IMR-90 (cell line): ENCODE measurements around the gene GGTA1. TPM values are rescaled to one million over a fixed set of nuclear protein-coding genes. Genes with fewer than 3 reads are reported as not detected.

Source experiments
- ATAC-seq: fragments of 200-7000 bp; cut with Tn5 transposase; 2 replicates; pipeline ENCODE4 v1.9.1; 2020; ENCODE audit warnings: low read depth, mild to moderate bottlenecking, moderate library complexity
- BruUV-seq: library from RNA; stranded (reverse); fragments of 400-500 nt; replicated peaks from 2 replicates; lab custom pipeline; 2021; lab: Mats Ljungman, UMichigan
- CTCF ChIA-PET: fragments of 300-600 bp; formaldehyde crosslinking; extraction: SDS; loops from one replicate; lab custom pipeline; 2021; ENCODE audit warnings: antibody characterized with exemption; lab: Yijun Ruan, JAX
- POLR2A ChIA-PET: fragments of 300-600 bp; sonication (Branson Sonifier 250); formaldehyde crosslinking; loops from one replicate; lab custom pipeline; 2022; ENCODE audit warnings: antibody characterized with exemption; ENCODE audit not compliant: unreplicated experiment; lab: Charles Lee
- DNase-seq: peaks from one replicate; pipeline ENCODE4 v3.0.0; 2013
- H2AFZ ChIP-seq: replicated peaks from 2 replicates; pipeline ENCODE3; 2013; ENCODE audit warnings: low read length, mild to moderate bottlenecking; ENCODE audit not compliant: poor library complexity
- H2AK5ac ChIP-seq: 2 replicates; pipeline ENCODE4 v1.6.1; 2013; ENCODE audit warnings: low read depth, low read length, inconsistent platforms
- H2AK9ac ChIP-seq: replicated peaks from 2 replicates; pipeline ENCODE3; 2013; ENCODE audit warnings: mild to moderate bottlenecking, low read depth, low read length, moderate library complexity; ENCODE audit not compliant: poor library complexity
- H2BK120ac ChIP-seq: 2 replicates; pipeline ENCODE4 v1.6.1; 2013; ENCODE audit warnings: low read depth, low read length, inconsistent platforms
- H2BK15ac ChIP-seq: 3 replicates; pipeline ENCODE4 v1.6.1; 2013; ENCODE audit warnings: low read depth, low read length, inconsistent platforms
- H2BK20ac ChIP-seq: 2 replicates; pipeline ENCODE4 v1.6.1; 2013; ENCODE audit warnings: low read depth, mild to moderate bottlenecking, inconsistent platforms, low read length, moderate library complexity
- H2BK5ac ChIP-seq: 2 replicates; pipeline ENCODE4 v1.6.1; 2013; ENCODE audit warnings: mild to moderate bottlenecking, low read depth, low read length, inconsistent platforms; ENCODE audit not compliant: poor library complexity, severe bottlenecking
- H3K14ac ChIP-seq: replicated peaks from 2 replicates; pipeline ENCODE4 v1.6.1; 2013; ENCODE audit warnings: low read depth, low read length, inconsistent platforms
- H3K18ac ChIP-seq: 2 replicates; pipeline ENCODE4 v1.6.1; 2013; ENCODE audit warnings: low read depth, low read length, control low read depth
- H3K23ac ChIP-seq: 2 replicates; pipeline ENCODE4 v1.6.1; 2013; ENCODE audit warnings: low read depth, low read length, inconsistent platforms
- H3K27ac ChIP-seq: 2 replicates; pipeline ENCODE4 v1.5.1; 2013; ENCODE audit warnings: mild to moderate bottlenecking, control low read depth, low read length; ENCODE audit not compliant: insufficient read depth
- H3K27me3 ChIP-seq: 2 replicates; pipeline ENCODE4 v1.6.1; 2013; ENCODE audit warnings: low read length; ENCODE audit not compliant: control insufficient read depth, insufficient read depth
- H3K36me3 ChIP-seq: 2 replicates; pipeline ENCODE4 v1.6.1; 2013; ENCODE audit warnings: low read length, mixed read lengths; ENCODE audit not compliant: control insufficient read depth, insufficient read depth
- H3K4ac ChIP-seq: 2 replicates; pipeline ENCODE4 v1.6.1; 2013; ENCODE audit warnings: low read depth, low read length, inconsistent platforms
- H3K4me1 ChIP-seq: 2 replicates; pipeline ENCODE4 v1.6.1; 2013; ENCODE audit warnings: low read length, mixed read lengths; ENCODE audit not compliant: control insufficient read depth, insufficient read depth
- H3K4me2 ChIP-seq: 2 replicates; pipeline ENCODE4 v1.6.1; 2013; ENCODE audit warnings: low read depth, mild to moderate bottlenecking, control low read depth, low read length, moderate library complexity
- H3K4me3 ChIP-seq: 2 replicates; pipeline ENCODE4 v1.5.1; 2013; ENCODE audit warnings: low read depth, mild to moderate bottlenecking, control low read depth, low read length, moderate library complexity; ENCODE audit not compliant: insufficient read depth
- H3K56ac ChIP-seq: 2 replicates; pipeline ENCODE4 v1.6.1; 2013; ENCODE audit warnings: low read length, inconsistent platforms; ENCODE audit not compliant: insufficient read depth; ENCODE audit errors: extremely low read depth
- H3K79me1 ChIP-seq, 2 experiments: 2 replicates each; pipeline ENCODE4 v1.6.1; 2013; ENCODE audit warnings: low read length in 2 of 2, inconsistent platforms in 1 of 2, low read depth in 1 of 2
- H3K9ac ChIP-seq: 2 replicates; pipeline ENCODE4 v1.6.1; 2013; ENCODE audit warnings: low read depth, low read length, control low read depth
- H3K9me1 ChIP-seq: 2 replicates; pipeline ENCODE4 v1.6.1; 2013; ENCODE audit warnings: low read length, inconsistent platforms; ENCODE audit not compliant: insufficient read depth
- H3K9me3 ChIP-seq: 2 replicates; pipeline ENCODE4 v1.6.1; 2013; ENCODE audit warnings: low read length; ENCODE audit not compliant: control insufficient read depth, insufficient read depth
- H4K20me1 ChIP-seq: 2 replicates; pipeline ENCODE4 v1.6.1; 2013; ENCODE audit warnings: low read length, inconsistent platforms; ENCODE audit not compliant: insufficient read depth
- H4K5ac ChIP-seq: 2 replicates; pipeline ENCODE4 v1.6.1; 2013; ENCODE audit warnings: mild to moderate bottlenecking, low read depth, low read length, control low read depth
- H4K8ac ChIP-seq, 2 experiments: 2 replicates each; pipeline ENCODE4 v1.6.1; 2013; ENCODE audit warnings: low read depth in 2 of 2, low read length in 2 of 2, control low read depth in 1 of 2, inconsistent platforms in 1 of 2
- H4K91ac ChIP-seq: 2 replicates; pipeline ENCODE4 v1.6.1; 2013; ENCODE audit warnings: low read depth, low read length, inconsistent platforms; ENCODE audit not compliant: insufficient read depth
- BHLHE40 ChIP-seq: fragments of 150-350 bp; IDR thresholded peaks from 2 replicates; pipeline ENCODE4 v1.6.1; 2016; ENCODE audit warnings: mild to moderate bottlenecking, low read depth, low read length
- CEBPB ChIP-seq: IDR thresholded peaks from 2 replicates; pipeline ENCODE4 v1.6.1; 2012; ENCODE audit warnings: low read depth, low read length, improper control_type of control experiment
- FOS ChIP-seq: fragments of 150-350 bp; IDR thresholded peaks from 2 replicates; pipeline ENCODE4 v1.6.1; 2016; ENCODE audit warnings: low read depth, low read length
- MXI1 ChIP-seq: IDR thresholded peaks from 2 replicates; pipeline ENCODE4 v1.6.1; 2012; ENCODE audit warnings: low read depth, mild to moderate bottlenecking, low read length, moderate library complexity, borderline replicate concordance
- dilution Hi-C: fragments of 300-500 bp; cut with HindIII; formaldehyde crosslinking; loops from one replicate; pipeline ENCODE4 v1.14.3; 2018; ENCODE audit warnings: low sequenced_read_pairs; ENCODE audit not compliant: unreplicated experiment
- in situ Hi-C: fragments of 300-500 bp; cut with MboI; formaldehyde crosslinking; loops from 3 replicates; pipeline ENCODE4 v1.14.3; 2019; ENCODE audit warnings: low sequenced_read_pairs, inconsistent platforms, mixed read lengths
- intact Hi-C: fragments of 100-400 bp; cut with micrococcal nuclease; formaldehyde crosslinking; loops from 2 replicates; pipeline ENCODE4 v1.10.0; 2022
- polyA plus RNA-seq, 3 experiments: library from polyadenylated mRNA; depleted of rRNA; stranded (reverse); fragments of >200 nt; gene quantifications; 2 replicates each; pipeline ENCODE4 v1.2.3, GENCODE V29; 2012; ENCODE audit warnings: low replicate concordance in 1 of 3
- total RNA-seq: library from RNA; depleted of rRNA; stranded (reverse); fragments of >200 nt; gene quantifications from 2 replicates; pipeline ENCODE4 v1.2.3, GENCODE V29; 2012
- TF ChIP-seq, protein P1 (sequence below): fragments of 150-350 bp; IDR thresholded peaks from 2 replicates; pipeline ENCODE4 v1.6.1; 2016; ENCODE audit warnings: low read depth, mild to moderate bottlenecking, low read length, moderate library complexity, borderline replicate concordance

Gene GGTA1
- total and polyA plus RNA-seq, 2 of the 4 experiments (the other 2 are of a cell fraction) = not detected

- H2BK20ac ChIP-seq = no peak overlapping the region
- no peak overlapping the region for H3K9ac ChIP-seq
- H4K20me1 ChIP-seq = no peaks in the 10 kb centered on the region
- no peak overlapping the region for H3K18ac ChIP-seq
- H3K4me3 ChIP-seq = no peak overlapping the region
- ATAC-seq (peak; percentile 90), DNase-seq (peak; percentile 84)
- H3K14ac ChIP-seq = no peak overlapping the region
- POLR2A ChIA-PET = no interaction called here
- no peaks in the 10 kb centered on the region for H3K9me1 ChIP-seq
- H4K91ac ChIP-seq = no peak overlapping the region
- no TSS peak for BruUV-seq
- H2BK15ac ChIP-seq = no peak overlapping the region
- in situ Hi-C loops (no loop called here), intact Hi-C loops (loop anchor here (5.0 kb wide), 1 partner anchor 217 kb away; the partner anchor contains the start of gene DAB2IP), dilution Hi-C loops (no loop called here)
- no peak overlapping the region for H2AK5ac ChIP-seq
- no peak overlapping the region for H4K8ac ChIP-seq
- peak; percentile 68 for TF ChIP-seq BHLHE40
- TF ChIP-seq CEBPB = 0 out of 2 replicates have a peak, but pooled peaks have one; percentile 22
- peak; percentile 28; the same call in 1 of the 2 replicates for TF ChIP-seq FOS
- TF ChIP-seq, protein P1, sequence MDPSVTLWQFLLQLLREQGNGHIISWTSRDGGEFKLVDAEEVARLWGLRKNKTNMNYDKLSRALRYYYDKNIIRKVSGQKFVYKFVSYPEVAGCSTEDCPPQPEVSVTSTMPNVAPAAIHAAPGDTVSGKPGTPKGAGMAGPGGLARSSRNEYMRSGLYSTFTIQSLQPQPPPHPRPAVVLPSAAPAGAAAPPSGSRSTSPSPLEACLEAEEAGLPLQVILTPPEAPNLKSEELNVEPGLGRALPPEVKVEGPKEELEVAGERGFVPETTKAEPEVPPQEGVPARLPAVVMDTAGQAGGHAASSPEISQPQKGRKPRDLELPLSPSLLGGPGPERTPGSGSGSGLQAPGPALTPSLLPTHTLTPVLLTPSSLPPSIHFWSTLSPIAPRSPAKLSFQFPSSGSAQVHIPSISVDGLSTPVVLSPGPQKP = no peak
- TF ChIP-seq MXI1 = no peak
- CTCF ChIA-PET = no interaction called here
- no peaks in the 10 kb centered on the region for H3K4me1 ChIP-seq
- no peaks in the 10 kb centered on the region for H3K79me1 ChIP-seq
- H3K27me3 ChIP-seq = peaks cover 16% of the 10 kb centered on the region
- H3K36me3 ChIP-seq = no peaks in the 10 kb centered on the region
- no peak overlapping the region for H3K4ac ChIP-seq
- no peak overlapping the region for H2AFZ ChIP-seq
- no peak overlapping the region for H4K5ac ChIP-seq
- H3K56ac ChIP-seq = no peak overlapping the region
- no peak overlapping the region for H3K27ac ChIP-seq
- no peak overlapping the region for H2BK120ac ChIP-seq
- no peaks in the 10 kb centered on the region for H3K9me3 ChIP-seq
- H3K4me2 ChIP-seq = no peak overlapping the region
- no peak overlapping the region for H2BK5ac ChIP-seq
- no peak overlapping the region for H3K23ac ChIP-seq
- no peak overlapping the region for H2AK9ac ChIP-seq
Measured at GRCh38 chr9:121434969-121435368, 64.7 kb downstream of the GGTA1 start.
